Thoracic aorta (tissue), 2 donors: ENCODE data around the gene DNAJC1. TPM values are rescaled to one million over a fixed set of nuclear protein-coding genes. Genes with fewer than 3 reads are reported as not detected.

Experiments used
- ATAC-seq: fragments of 150-250 bp; one replicate; pipeline ENCODE4 v1.8.0; 2017; ENCODE audit warnings: low read depth; ENCODE audit not compliant: insufficient number of reproducible peaks, low FRiP score
- DNase-seq: peaks from one replicate; pipeline ENCODE4 v3.0.0-alpha.2; 2020; ENCODE audit warnings: low spot score
- H3K27ac ChIP-seq, 2 donors: fragments of 200-600 bp; sonication (generic); 1 replicate in 1 of 2; 2 replicates in 1 of 2; pipeline ENCODE4 v1.5.1; 2016; ENCODE audit warnings: mild to moderate bottlenecking in 2 of 2, moderate library complexity in 2 of 2
- H3K27me3 ChIP-seq: fragments of 200-600 bp; sonication (generic); replicated peaks from 2 replicates; pipeline ENCODE4 v1.6.0; 2016; ENCODE audit warnings: mild to moderate bottlenecking; ENCODE audit not compliant: insufficient read depth
- H3K36me3 ChIP-seq: fragments of 200-600 bp; sonication (generic); one replicate; pipeline ENCODE4 v1.5.1; 2016
- H3K4me1 ChIP-seq, 2 donors: fragments of 200-600 bp; sonication (generic); 1 replicate in 1 of 2; 2 replicates in 1 of 2; pipeline versions ENCODE4 v1.5.1 to v1.6.0; 2016; ENCODE audit warnings: low read depth in 2 of 2, mild to moderate bottlenecking in 1 of 2; ENCODE audit not compliant: control insufficient read depth in 1 of 2
- H3K4me3 ChIP-seq: fragments of 200-600 bp; sonication (generic); 2 replicates; pipeline ENCODE4 v1.5.1; 2016; ENCODE audit warnings: mild to moderate bottlenecking
- H3K9me3 ChIP-seq: fragments of 200-600 bp; sonication (generic); 2 replicates; pipeline ENCODE4 v1.5.1; 2016
- CTCF ChIP-seq: fragments of 200-600 bp; sonication (generic); IDR thresholded peaks from one replicate; pipeline ENCODE4 v1.5.1; 2019; ENCODE audit warnings: antibody characterized with exemption
- total RNA-seq, 2 donors: library from RNA; depleted of rRNA; stranded (reverse); fragments of >200 nt; gene quantifications; one replicate each; pipeline versions ENCODE4 v1.1.0 to v1.2.3, GENCODE V29; 2016

DNAJC1 gene
- total RNA-seq, 2 donors from 2014 or later, result 63.1 to 156 TPM

- H3K4me3 ChIP-seq, result no peak overlapping the region
- no peaks in the 10 kb centered on the region for H3K36me3 ChIP-seq
- ATAC-seq (no peak), DNase-seq (no peak)
- no peaks in the 10 kb centered on the region for H3K9me3 ChIP-seq
- H3K4me1 ChIP-seq, result no peaks in the 10 kb centered on the region
- H3K27me3 ChIP-seq, result no peaks in the 10 kb centered on the region
- no peak for TF ChIP-seq CTCF
- no peak overlapping the region for H3K27ac ChIP-seq
Observed at GRCh38 chr10:22017283-22018020, 13.9 kb upstream of the DNAJC1 start.

- Histone ChIP-seq H3K36me3 (no peaks in the 10 kb centered on the region), H3K4me3 (no peak overlapping the region), H3K4me1 (no peaks in the 10 kb centered on the region), H3K9me3 (no peaks in the 10 kb centered on the region), H3K27me3 (no peaks in the 10 kb centered on the region), H3K27ac (no peak overlapping the region)
- ATAC-seq, result no peak
- no peak for TF ChIP-seq CTCF
- no peak for DNase-seq
Observed at GRCh38 chr10:22016046-22016705, 12.6 kb upstream of the DNAJC1 start.

GRCh38 chr10:22010973-22011408, 7.5 kb upstream of the DNAJC1 start:
- ATAC-seq (no peak), DNase-seq (no peak)
- Histone ChIP-seq H3K27me3 (no peaks in the 10 kb centered on the region), H3K4me3 (no peak overlapping the region), H3K9me3 (no peaks in the 10 kb centered on the region), H3K4me1 (no peaks in the 10 kb centered on the region), H3K27ac (no peak overlapping the region), H3K36me3 (no peaks in the 10 kb centered on the region)
- TF ChIP-seq CTCF, result peak; percentile 50

- Histone ChIP-seq H3K27me3 (no peaks in the 10 kb centered on the region), H3K4me3 (no peak overlapping the region), H3K27ac (no peak overlapping the region), H3K9me3 (no peaks in the 10 kb centered on the region), H3K36me3 (no peaks in the 10 kb centered on the region), H3K4me1 (no peaks in the 10 kb centered on the region)
- TF ChIP-seq CTCF, result no peak
- ATAC-seq (no peak), DNase-seq (no peak)
Observed at GRCh38 chr10:22010539-22010938, 7.0 kb upstream of the DNAJC1 start.

- no peaks in the 10 kb centered on the region for H3K36me3 ChIP-seq
- DNase-seq, result no peak
- no peaks in the 10 kb centered on the region for H3K27me3 ChIP-seq
- H3K4me3 ChIP-seq, result no peak overlapping the region
- no peak for TF ChIP-seq CTCF
- H3K9me3 ChIP-seq, result no peaks in the 10 kb centered on the region
- ATAC-seq, result no peak
- no peak overlapping the region for H3K27ac ChIP-seq
- peaks cover 0 to 14% of the 10 kb centered on the region in 2 donors for H3K4me1 ChIP-seq
Observed at GRCh38 chr10:22006379-22006884, 2.9 kb upstream of the DNAJC1 start.
